BLaER1 (cell line): Measurements from ENCODE around the gene EFCAB6.
A peak's percentile ranks its signal among the peaks of the same experiment; 100 is the strongest.

Experiments
- H3K27ac ChIP-seq: shearing (Covaris generic); formaldehyde crosslinking; 2 replicates; pipeline ENCODE4 v1.8.1; 2022
- H3K27me3 ChIP-seq: shearing (Covaris generic); formaldehyde crosslinking; 2 replicates; pipeline ENCODE4 v1.8.1; 2022
- H3K36me3 ChIP-seq: shearing (Covaris generic); formaldehyde crosslinking; 2 replicates; pipeline ENCODE4 v1.8.1; 2022
- H3K4me1 ChIP-seq: shearing (Covaris generic); formaldehyde crosslinking; 2 replicates; pipeline ENCODE4 v1.8.1; 2022
- H3K4me2 ChIP-seq: shearing (Covaris generic); formaldehyde crosslinking; 2 replicates; pipeline ENCODE4 v1.8.1; 2022
- H3K4me3 ChIP-seq: shearing (Covaris generic); formaldehyde crosslinking; 2 replicates; pipeline ENCODE4 v1.8.1; 2022
- H3K9ac ChIP-seq: shearing (Covaris generic); formaldehyde crosslinking; 2 replicates; pipeline ENCODE4 v1.8.1; 2022
- H3K9me3 ChIP-seq: shearing (Covaris generic); formaldehyde crosslinking; 2 replicates; pipeline ENCODE4 v1.8.1; 2022
- H4K20me1 ChIP-seq: shearing (Covaris generic); formaldehyde crosslinking; 2 replicates; pipeline ENCODE4 v1.8.1; 2022
- Cebpa-rat ChIP-seq: shearing (Covaris generic); IDR thresholded peaks from 2 replicates; pipeline ENCODE4 v1.8.1; 2022

The EFCAB6 gene

DNA sequence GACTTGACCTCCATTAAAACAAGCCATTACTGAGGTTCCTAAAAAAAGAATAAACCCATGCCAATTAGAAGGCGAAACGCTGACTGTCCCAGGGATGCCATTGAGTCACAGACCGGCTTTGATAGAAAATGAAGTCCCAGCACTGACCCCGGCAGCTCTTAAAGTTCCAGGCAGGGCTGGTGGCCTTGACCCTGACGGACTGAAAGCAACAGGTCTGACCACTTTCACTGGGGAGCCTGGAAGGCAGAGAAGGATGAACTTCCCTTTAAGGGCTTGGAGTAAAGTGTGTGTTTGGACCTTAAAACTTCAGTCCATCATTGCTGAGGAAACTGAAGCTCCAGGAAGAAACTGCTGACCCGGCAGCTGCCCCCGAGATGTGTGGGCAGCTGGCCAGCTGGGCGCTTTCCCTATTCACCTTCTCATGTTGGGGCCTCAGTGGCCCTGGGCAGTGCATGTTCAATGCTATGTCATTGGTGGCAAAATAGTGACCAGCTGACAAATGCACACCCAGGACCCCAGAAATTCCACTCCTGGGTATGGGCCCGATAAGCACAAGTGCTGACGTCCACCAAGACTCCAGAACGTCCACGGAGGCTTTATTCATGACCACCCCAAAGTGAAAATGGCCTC lies 18.9 kb upstream of the EFCAB6 start:
- Histone ChIP-seq H3K4me3 (no peak overlapping the region), H4K20me1 (peaks cover 7% of the 10 kb centered on the region), H3K27me3 (no peaks in the 10 kb centered on the region), H3K9ac (no peak overlapping the region), H3K9me3 (no peaks in the 10 kb centered on the region), H3K36me3 (no peaks in the 10 kb centered on the region), H3K4me2 (peak overlapping the region; percentile 83), H3K4me1 (peaks cover 90% of the 10 kb centered on the region), H3K27ac (no peak overlapping the region)
- TF ChIP-seq Cebpa-rat: no peak

DNA sequence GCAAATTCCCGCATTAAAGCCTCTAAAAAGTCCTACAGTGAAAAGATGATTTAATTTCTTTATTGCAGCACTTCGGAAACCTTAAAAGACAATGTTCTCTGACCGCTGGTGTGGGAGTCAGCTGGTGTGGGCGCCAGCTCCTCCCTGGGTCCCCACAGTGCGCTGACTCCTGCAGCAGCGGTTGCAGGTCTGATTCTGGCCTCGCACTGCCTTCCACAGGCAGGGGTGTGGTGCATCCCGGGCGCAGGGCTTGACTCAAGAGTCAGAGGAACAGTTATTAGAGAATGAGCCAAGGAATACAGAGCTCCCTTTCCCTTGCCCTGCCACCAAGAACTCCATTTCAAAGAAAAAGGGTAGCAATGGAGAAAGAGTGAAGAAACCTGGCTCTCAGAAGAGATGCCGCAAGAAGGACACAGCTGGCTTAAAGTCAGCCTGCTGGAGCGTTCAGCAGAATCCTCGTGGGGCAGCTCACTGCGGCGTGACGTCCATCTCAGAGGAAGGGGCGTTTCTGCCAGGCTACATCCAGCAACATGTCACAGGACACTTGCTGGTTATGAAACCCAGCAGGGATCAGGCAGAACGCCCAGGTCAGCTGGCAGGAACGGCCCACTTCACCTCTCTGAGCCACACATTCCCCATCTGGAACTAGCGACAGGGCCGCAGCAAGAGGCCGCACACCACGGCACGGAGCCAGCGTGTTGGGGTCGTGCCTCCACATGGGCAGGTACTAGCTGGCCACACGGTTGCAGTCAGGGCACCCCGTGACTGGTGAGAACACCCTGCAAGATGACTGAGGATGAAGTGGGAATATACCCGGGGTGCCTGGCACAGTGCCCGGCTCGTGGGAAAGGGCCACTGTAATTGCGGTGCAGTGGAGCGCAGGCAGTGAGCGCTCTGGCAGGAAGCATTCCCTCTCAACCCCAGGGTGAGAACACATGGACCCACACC lies 18.1 kb upstream of the EFCAB6 start:
- Histone ChIP-seq H3K9ac (peak overlapping the region; percentile 62; the same call in 1 of the 2 replicates), H3K27me3 (no peaks in the 10 kb centered on the region), H3K4me2 (peak overlapping the region; percentile 83), H4K20me1 (peaks cover 7% of the 10 kb centered on the region), H3K4me1 (peaks cover 87% of the 10 kb centered on the region), H3K27ac (peak overlapping the region; percentile 77), H3K9me3 (no peaks in the 10 kb centered on the region), H3K4me3 (peak overlapping the region; percentile 38), H3K36me3 (no peaks in the 10 kb centered on the region)
- 0 out of 2 replicates have a peak, but pooled peaks have one; percentile 44 for TF ChIP-seq Cebpa-rat

DNA sequence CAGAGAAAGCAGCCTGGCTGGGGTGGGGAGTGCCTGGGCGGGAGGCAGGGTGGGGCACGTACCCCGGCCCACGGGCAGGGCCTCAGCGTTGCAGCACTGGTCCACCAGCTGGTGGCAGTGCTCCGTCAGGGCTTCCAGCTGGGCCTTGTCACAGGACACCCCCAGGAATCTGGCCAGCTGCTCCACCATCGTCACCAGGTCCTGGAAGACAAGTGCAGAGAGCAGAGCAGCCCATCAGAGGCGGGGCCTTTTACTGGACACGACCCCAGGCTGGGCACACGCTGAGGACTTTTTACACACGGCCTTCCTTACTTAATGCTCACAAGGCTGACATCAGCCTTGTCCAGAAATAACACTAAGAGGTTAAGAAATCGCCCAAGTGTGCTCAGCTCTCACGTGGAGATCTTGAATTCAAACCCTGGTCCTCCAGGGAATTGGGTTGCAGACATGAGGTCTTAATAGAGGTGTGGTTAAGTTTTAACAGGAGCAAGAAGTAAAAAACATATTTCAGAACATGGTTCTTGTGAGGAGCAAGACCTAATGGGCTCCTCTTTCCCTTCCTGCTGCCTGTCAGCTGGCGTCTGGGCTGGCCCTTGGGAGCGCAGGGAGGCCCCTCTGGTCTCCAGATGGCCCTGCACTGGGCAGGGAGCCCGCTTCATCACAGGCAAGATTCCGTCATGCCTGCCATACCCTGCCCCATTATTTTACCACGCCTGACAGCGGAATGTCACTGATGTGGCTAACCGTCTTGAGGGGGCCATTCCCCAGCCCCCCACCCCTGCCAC lies 17.1 kb upstream of the EFCAB6 start:
- H3K9ac ChIP-seq: peak overlapping the region; percentile 62; the same call in 1 of the 2 replicates
- H4K20me1 ChIP-seq: peaks cover 7% of the 10 kb centered on the region
- no peak for TF ChIP-seq Cebpa-rat
- H3K9me3 ChIP-seq: no peaks in the 10 kb centered on the region
- peak overlapping the region; percentile 38 for H3K4me3 ChIP-seq
- peak overlapping the region; percentile 83 for H3K4me2 ChIP-seq
- peak overlapping the region; percentile 77 for H3K27ac ChIP-seq
- peaks cover 83% of the 10 kb centered on the region for H3K4me1 ChIP-seq
- H3K36me3 ChIP-seq: no peaks in the 10 kb centered on the region
- H3K27me3 ChIP-seq: no peaks in the 10 kb centered on the region

DNA sequence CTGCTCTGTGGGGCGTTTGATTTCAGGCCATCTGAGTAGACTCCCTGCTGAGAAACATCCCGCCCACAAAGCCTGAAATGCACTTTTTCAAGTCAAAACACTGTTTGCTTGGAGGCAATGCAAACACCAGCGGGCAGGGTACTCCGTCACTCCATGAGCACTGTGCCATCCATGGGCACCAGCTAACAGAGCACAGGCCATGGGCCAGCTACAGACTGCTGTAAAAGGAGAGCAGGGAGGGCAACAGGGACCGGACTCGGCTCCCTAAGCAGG lies 16.6 kb upstream of the EFCAB6 start:
- H3K27ac ChIP-seq: peak overlapping the region; percentile 77

DNA sequence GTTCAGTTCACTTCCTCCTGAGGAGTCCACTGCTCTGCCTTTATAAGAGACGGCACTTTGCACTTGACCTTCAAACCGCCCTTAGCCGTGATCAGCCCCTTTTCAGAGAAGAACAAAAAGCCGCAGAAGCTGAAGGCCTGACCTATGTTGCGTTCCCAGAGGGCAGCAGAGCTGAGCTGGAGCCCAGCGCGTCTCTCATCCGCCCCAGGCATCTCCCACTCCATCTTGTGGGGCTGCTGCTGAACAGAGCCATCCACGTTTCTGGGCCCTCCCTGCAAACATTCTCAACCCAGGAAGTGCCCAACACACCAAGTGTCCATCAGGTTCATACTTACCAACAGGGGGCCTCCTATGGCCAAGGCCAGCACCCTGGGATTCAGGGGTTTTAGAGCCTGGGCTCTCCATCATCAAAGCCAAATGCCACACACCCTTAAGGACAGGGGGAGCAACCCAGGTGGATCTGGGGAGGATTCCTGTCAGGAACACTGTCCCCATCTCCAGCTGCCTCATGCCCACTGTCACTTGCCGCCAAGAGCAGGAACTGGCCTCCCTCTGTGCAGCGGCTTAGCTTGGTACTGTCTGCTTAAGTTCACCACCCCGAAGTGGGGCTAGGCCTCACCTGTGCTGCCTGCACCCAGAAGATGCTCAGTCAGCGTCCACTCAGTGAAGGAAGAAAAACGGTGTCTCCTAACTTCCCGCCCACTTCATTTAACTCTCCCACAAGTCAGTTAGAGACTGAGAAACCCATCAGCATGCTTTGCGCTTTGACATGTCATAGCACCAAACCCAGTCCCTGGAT lies 16.0 kb upstream of the EFCAB6 start:
- H3K9ac ChIP-seq: 0 out of 2 replicates have a peak overlapping the region, but pooled peaks have one; percentile 62
- peak overlapping the region; percentile 83 for H3K4me2 ChIP-seq
- no peaks in the 10 kb centered on the region for H3K9me3 ChIP-seq
- H3K36me3 ChIP-seq: no peaks in the 10 kb centered on the region
- H3K4me1 ChIP-seq: peaks cover 73% of the 10 kb centered on the region
- TF ChIP-seq Cebpa-rat: no peak
- no peak overlapping the region for H3K27ac ChIP-seq
- H4K20me1 ChIP-seq: peaks cover 7% of the 10 kb centered on the region
- H3K4me3 ChIP-seq: no peak overlapping the region
- H3K27me3 ChIP-seq: no peaks in the 10 kb centered on the region

More for the DNA sequence above, 16.6 kb upstream of the EFCAB6 start:
- Histone ChIP-seq H3K9ac (peak overlapping the region; percentile 62; the same call in 1 of the 2 replicates), H3K9me3 (no peaks in the 10 kb centered on the region), H3K4me3 (0 out of 2 replicates have a peak overlapping the region, but pooled peaks have one; percentile 10), H3K36me3 (no peaks in the 10 kb centered on the region), H3K4me1 (peaks cover 78% of the 10 kb centered on the region), H3K4me2 (peak overlapping the region; percentile 83), H4K20me1 (peaks cover 7% of the 10 kb centered on the region), H3K27me3 (no peaks in the 10 kb centered on the region)
- TF ChIP-seq Cebpa-rat: no peak

DNA sequence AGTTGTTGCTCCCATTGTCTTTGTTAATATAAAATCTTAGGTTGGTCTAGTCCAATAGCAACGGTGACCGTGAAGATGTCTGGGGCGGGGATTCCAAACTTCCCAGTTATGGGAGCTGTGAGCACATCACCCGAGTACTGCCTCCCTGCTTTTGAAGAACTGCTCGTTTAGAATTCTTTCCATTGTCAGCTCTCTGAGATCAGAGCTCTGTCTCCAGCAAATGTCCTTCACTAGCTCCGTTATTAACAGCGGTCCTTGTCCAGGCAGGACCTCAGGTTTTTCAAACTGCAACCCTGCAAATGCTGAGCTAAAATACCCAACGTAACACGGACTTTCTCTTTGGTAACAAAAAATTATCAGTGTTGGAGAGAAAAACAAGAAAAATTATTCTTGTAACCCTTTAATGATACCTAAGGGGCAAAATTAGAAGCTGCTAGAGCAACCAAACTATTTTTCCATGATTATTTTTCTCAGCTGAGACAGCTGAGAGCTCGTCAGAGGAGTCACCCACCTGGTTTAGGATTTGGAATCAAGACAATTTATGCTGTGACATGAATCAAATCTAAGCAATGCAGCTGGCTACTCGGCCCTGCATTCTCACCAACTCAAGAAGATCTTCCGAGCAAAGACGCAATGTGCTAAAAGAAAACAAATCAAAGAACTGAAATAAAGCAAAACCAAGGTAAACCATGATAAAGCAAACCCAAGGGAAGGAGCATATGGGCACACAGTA lies 15.1 kb upstream of the EFCAB6 start:
- Histone ChIP-seq H3K9me3 (no peaks in the 10 kb centered on the region), H3K4me2 (peak overlapping the region; percentile 83), H3K9ac (no peak overlapping the region), H3K27ac (no peak overlapping the region), H4K20me1 (peaks cover 7% of the 10 kb centered on the region), H3K4me3 (no peak overlapping the region), H3K4me1 (peaks cover 63% of the 10 kb centered on the region), H3K27me3 (no peaks in the 10 kb centered on the region), H3K36me3 (no peaks in the 10 kb centered on the region)
- TF ChIP-seq Cebpa-rat: no peak

DNA sequence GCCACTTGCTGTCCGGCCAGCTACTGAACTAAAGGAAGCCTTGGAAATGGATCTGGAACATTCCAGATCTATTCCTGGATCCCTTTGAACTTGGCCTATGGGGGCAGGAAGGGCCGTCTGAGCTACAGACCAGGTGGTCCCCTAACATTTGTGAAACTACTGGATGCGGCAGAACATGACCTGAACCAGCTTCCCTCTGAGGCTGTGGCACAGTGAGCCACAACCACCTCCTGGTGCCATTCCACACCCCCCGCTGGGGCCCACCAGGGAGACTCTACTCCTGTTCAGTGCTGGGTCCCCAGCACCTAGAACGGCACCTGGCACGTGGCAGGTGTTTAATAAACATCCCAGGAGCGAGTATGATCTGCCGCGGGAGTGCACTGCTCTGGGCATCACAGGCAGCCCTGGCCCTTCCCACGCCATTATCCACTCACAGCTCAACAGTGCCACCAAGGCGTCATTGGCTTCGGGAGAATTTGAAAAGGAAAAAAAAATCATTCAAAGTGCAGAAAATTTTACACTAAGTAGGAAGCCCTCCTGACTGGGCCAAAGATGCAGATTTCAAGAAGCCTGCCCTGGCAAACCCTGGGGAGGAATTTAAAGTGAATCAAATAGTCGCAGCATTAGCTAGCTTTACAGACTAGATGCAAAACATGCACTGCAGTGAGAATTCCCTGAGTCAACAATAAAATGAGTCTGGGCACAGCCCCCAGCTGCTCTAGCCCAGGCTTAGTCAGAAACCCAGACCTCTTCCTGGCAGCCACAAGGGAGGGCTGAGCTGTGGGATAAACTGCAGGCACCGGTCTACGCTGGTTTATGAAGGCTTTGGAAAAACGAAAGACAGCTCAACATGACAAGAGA lies 14.3 kb upstream of the EFCAB6 start:
- H4K20me1 ChIP-seq: peaks cover 7% of the 10 kb centered on the region
- peaks cover 58% of the 10 kb centered on the region for H3K4me1 ChIP-seq
- H3K4me2 ChIP-seq: peak overlapping the region; percentile 83
- no peaks in the 10 kb centered on the region for H3K27me3 ChIP-seq
- TF ChIP-seq Cebpa-rat: no peak
- H3K36me3 ChIP-seq: no peaks in the 10 kb centered on the region
- H3K4me3 ChIP-seq: no peak overlapping the region
- no peak overlapping the region for H3K9ac ChIP-seq
- H3K27ac ChIP-seq: no peak overlapping the region
- H3K9me3 ChIP-seq: no peaks in the 10 kb centered on the region

DNA sequence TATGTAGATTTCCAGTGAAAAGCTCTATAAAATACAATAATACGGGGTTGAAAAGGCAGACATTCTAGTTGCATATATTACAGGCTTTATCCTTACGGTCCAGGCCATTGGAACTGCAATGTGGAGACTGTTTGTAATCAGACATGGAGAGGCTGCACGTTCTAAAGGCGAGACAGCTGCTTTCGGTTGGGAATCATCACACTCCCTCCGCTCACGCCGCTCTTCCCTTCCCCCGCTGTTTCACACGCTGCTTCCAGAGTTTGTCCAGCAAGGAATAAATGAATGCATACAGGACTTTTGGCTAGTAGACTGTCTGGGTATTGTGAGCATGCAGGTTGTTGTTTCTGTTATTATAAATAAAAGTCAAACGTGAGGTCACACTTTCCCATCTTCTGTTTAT lies 13.5 kb upstream of the EFCAB6 start:
- Histone ChIP-seq H3K27ac (no peak overlapping the region), H4K20me1 (peaks cover 7% of the 10 kb centered on the region), H3K4me2 (no peak overlapping the region), H3K4me1 (peaks cover 51% of the 10 kb centered on the region), H3K9ac (no peak overlapping the region), H3K4me3 (no peak overlapping the region), H3K9me3 (no peaks in the 10 kb centered on the region), H3K36me3 (no peaks in the 10 kb centered on the region), H3K27me3 (no peaks in the 10 kb centered on the region)
- no peak for TF ChIP-seq Cebpa-rat
